ENCODE measurements around the gene ATF7.

Gene ATF7

GRCh38 chr12:53523131-53523530, 103.1 kb downstream of the ATF7 start:
- no peak for DNase-seq

- no peak for DNase-seq
Measured at GRCh38 chr12:53518381-53518780, 107.8 kb downstream of the ATF7 start.

- DNase-seq, result no peak
Measured at GRCh38 chr12:53516758-53517455, 109.3 kb downstream of the ATF7 start.

DNA sequence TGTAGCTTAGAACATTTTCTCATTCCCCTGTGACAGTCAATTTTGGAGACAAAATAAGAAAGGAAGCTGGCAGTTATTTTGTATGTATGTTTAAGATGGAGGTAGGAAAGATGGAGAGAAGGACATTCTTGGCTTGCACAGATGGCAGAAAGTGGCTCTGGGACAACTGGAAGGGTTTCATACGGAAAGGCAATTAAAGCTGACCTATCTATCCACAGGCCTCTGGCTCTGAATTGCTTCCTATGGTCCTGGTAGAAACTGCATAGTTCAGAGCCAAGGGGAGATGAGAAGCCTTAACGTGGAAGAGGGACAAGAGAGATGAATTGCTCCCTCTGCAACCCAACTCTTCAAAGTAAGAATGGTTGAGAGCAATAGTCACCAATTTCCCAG, 110.9 kb downstream of the ATF7 start:
- no peak for DNase-seq

- DNase-seq, result no peak
Measured at GRCh38 chr12:53514628-53515290, 111.4 kb downstream of the ATF7 start.

- no peak for DNase-seq
Measured at GRCh38 chr12:53513712-53514410, 112.3 kb downstream of the ATF7 start.

GRCh38 chr12:53510181-53510812, 115.9 kb downstream of the ATF7 start:
- DNase-seq, result no peak

DNA sequence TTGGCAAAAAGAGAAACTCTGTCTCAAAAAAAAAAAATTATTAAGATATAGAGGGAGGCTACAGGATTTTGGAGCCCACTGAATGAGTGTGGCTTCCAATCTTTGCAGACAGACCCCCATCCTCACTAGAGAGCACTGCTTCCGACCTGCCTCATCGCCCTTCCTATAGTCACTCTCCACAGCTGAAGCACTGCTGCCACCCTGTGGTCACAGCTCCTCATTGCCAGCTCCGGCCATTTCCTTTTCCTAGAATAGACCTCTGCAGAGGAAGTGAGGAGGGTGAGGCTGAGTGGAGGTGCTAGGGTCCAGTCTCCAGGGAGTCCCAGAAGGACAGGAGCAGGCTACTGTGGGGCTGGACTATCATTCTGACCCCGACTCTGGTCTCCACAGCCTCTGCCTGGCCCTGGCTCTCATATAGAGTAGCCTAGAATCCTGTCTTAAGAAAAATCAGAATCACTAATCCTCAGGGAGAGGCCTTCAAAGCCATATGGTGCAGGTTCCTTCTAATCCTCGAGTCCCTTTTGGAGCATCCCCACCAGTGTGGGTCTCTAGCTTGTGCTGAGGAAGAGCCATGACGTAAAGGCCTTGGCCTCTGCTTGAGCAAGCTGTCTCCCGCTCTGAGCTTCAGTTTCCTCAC, 117.5 kb downstream of the ATF7 start:
- DNase-seq, result peak; percentile 90 to 95 (median 92)

- no peak for DNase-seq
Measured at GRCh38 chr12:53507603-53507885, 118.6 kb downstream of the ATF7 start.

GRCh38 chr12:53506881-53507602, 119.1 kb downstream of the ATF7 start, which contains the start of gene NPFF:
Gene NPFF (minus strand): TSS chr12:53507484. CDS start chr12:53507474, 10 bp downstream.
- DNase-seq, result no peak

GRCh38 chr12:53506450-53506785, 119.8 kb downstream of the ATF7 start:
- no peak for DNase-seq

- no peak for DNase-seq
Measured at GRCh38 chr12:53505555-53506449, 120.4 kb downstream of the ATF7 start.

DNA sequence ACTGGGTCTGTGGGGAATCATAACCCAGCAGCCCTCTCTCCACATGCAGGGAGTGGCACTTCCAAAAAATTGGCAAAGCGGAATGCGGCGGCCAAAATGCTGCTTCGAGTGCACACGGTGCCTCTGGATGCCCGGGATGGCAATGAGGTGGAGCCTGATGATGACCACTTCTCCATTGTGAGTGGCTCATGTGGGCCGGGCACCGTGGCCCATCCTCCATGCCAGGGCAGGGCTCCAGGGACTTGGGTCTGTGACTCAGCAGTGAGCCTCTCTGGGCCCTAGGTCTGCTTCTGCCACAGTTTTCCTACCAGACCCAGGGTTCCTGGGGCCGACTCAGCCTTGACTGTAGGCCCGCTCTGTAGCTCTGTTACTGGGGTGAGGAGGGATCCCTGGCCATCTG, 121.1 kb downstream of the ATF7 start:
- DNase-seq, result peak; percentile 26 to 61 (median 46)

DNA sequence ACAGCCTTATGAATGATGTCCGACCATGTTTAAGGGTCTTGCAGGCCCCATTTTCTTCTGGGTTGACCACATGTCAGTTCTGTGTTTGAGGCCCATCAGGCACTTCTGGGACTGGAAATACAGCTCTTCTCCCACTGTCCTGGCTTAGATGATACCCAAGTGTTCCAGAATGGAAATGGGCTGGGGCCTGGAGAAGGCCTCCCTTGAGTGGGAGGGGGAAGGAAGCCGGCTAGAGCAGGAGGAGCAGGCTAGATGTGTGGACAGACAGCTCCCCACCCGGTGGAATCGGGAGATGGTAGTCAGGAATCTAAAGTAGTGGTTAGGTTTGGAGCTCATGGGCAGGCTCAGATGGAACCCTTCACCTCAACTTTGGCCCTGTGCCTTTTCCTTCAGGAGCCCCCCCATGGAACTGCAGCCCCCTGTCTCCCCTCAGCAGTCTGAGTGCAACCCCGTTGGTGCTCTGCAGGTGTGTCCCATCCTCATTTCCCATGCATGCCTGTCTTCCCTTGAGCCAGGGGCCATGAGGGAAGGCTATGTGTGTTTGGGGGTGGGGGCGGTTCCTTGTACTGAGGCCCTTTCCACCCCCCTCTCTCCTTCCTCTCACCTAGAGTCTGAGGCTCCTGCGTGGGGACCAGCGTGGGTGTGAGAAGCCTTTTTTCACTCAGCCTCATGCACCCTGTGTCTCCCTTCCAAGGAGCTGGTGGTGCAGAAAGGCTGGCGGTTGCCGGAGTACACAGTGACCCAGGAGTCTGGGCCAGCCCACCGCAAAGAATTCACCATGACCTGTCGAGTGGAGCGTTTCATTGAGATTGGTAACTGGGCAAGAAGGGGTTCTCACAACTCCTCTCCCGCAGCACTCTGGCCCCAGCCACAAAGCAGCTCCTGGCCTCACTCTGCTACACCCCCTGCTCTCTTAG, 121.9 kb downstream of the ATF7 start:
- no peak for DNase-seq

DNA sequence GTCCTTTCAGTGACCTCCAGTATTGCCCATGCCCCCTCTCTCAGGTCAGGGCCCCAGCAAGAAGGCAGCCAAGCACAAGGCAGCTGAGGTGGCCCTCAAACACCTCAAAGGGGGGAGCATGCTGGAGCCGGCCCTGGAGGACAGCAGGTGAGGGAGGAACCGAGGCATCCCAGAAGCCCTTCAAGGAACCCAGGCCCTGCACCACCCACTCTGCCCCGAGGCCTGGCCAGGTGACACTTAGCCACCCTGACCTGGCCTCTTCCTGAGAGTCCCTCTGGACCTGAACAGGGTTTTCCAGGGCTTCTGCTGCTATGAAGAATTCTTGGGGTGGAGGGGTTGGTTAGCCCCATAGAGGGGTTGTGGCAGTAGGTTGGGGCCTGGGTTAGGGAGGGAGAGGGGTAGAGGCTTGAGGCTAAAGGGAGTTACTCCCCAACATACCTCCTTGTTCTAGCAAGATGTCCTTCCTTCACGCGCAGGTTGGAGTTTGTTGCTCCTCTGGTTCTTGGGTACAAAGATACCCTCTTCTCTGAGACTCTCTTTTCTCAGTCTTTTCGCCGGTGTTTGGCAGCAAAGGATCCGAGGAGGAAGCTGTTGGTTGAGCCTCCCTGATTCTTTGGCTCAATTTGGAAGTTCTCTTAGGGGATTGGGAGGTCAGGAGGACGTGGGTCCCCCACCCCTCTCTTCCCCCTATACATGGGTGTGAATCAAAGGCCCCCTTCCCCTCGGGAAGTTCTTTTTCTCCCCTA, 123.0 kb downstream of the ATF7 start:
- no peak for DNase-seq

DNA sequence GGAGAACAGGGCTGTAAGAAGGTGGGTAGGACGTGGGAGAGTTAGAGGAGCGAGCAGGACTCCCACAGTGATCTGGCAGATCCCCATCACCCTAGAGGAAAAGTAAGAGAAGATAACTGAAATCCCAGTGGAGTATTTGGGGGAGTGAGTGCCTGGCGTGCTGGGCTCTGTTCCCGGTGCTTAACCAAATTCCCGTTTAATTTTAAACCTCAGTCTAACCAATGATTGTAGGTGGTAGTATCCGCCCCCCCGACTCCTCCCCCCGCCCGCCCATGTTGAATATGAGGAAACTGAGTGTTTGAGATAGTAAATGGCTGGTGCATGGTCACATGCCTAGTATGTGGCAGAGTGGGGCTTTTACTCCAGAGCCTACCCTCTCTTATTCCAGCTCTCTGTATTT, 123.9 kb downstream of the ATF7 start:
- DNase-seq, result no peak

DNA sequence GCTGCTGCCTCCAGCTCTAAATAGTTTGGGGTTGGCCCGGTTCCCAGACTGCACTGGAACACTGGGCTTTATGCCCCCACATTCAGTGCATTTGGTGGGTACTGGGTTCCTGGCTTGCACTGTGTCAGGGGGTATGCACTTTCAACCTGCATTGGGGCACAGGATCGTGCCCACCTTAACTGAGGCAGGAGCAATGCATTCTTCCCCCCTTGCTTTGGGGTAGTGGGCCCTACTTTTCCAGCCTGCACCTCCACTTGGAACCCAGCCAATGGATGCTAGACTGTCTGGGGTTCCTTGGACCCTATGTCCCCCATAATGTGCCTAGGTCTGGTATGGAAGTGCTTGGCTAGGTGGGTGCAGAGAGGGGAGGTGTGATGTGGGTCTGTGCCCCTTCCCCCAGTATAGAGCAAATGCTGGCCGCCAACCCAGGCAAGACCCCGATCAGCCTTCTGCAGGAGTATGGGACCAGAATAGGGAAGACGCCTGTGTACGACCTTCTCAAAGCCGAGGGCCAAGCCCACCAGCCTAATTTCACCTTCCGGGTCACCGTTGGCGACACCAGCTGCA, 124.5 kb downstream of the ATF7 start:
- no peak for DNase-seq

GRCh38 chr12:53500776-53501614, 125.2 kb downstream of the ATF7 start, which contains the start of gene TARBP2:
Gene TARBP2 (plus strand): TSS chr12:53501283. CDS start chr12:53501409, 126 bp downstream.
- peak; percentile 98 to 100 (median 99) for DNase-seq
